ENCODE measurements around the gene OR4D9.
"Not testable (repeated sequence)": the region's sequence is repeated elsewhere in the genome, so short reads cannot be mapped to it uniquely, and the experiment has no call there.

Gene OR4D9

DNA sequence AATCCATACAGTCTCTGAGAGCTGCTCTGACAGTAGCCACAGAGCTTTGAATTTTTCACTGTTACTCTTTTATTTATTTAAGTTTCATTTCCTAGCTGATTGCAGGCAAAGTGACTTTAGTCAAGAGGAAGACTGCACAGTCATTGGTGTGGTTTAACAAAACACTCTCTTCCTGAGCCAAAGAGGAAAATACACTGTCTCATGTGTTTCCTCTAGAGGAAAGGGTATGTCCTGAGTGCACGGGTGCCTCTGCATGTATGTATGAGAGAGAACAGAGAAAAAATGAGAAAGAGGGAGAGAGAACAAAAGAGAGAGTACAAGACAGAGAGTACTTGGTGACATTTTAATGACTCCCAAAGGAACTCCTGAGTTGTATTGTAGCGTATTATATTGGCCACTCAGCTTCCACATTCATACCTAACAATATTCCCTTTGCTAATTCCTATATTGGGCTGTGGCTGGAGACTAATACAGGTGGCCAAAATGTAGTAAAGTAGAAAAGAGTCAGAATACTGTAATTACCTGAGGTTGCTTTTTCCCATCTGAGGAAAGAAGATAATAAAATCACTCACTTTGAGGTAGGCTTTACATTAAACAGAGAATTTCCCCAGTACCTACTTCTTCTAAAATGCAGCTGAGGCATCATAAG, at the start of gene OR4D9:
TSS of gene OR4D9 (plus strand) at position 599 of the 649 bp plus-strand sequence. CDS start 3,374 bp downstream, outside the sequence.
- no peak for DNase-seq

DNA sequence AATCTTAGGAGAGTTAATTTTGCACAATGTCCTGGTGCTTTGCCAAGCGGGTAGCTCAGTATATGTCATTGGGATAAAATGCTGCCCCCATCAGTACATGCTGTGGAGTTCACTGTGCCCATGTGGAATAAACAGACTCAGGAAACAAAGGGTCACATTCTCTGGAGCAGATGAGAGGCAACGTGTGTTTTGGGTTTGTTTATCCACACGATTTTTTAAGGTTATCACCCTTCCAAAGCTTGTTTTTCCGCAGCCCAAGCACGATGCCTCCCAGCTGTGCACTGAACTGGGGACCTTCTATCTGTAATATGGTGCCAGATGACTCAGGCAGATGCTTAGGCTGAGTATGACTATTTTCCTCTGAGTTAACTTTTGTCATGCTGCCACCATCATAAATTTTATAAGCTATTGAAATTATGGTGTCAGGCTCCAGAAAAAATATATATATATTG, 48.1 kb upstream of the OR4D9 start:
- no peak for DNase-seq

DNA sequence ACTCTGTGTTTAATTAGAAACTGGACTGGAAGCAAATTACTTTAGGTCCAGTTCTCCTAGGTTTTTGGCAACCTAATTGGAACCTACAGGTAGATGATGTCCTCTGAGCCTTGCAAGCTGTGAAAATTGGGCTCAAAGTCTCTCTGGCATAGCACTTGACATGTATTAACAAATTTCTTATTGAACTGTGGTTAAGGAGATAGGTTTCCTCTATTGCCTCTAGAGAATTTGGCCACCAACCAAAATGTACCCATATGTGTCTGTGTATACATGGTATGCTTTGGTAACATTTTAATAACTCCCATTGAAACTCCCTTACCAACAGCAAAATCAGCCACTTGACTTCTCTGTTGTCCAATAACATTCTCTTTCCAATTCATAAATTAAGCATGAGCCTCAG, 38.3 kb upstream of the OR4D9 start, which contains the start of gene OR4D10:
TSS of gene OR4D10 (plus strand) at position 301 of the 400 bp plus-strand sequence. CDS start 4,115 bp downstream, outside the sequence.
- DNase-seq, result no peak

DNA sequence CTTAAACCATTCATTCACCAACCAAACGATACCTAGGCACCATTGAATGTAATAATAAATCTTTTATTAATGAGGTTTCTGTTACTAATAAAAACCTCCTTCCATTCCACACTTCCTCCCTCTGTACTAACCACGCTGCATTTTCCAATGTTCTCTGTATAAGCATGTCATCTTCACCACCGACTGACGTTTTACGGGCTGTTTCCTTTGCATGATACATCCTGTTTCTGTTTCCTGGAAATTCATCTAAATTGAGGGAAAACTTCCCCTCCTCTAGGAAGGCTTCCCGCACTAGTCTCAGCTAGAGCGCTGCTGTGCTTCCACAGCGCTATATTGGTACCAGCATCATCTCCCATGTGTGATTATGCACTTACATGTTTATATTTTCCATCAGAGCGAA, 36.2 kb upstream of the OR4D9 start:
- DNase-seq, result no peak

- no peak for DNase-seq
Measured at GRCh38 chr11:59479906-59480305, 31.4 kb upstream of the OR4D9 start.

- no peak for DNase-seq
Measured at GRCh38 chr11:59480359-59480758, 31.0 kb upstream of the OR4D9 start.

GRCh38 chr11:59501931-59502330, 9.4 kb upstream of the OR4D9 start:
- DNase-seq, result no peak

- DNase-seq, result no peak
Measured at GRCh38 chr11:59503276-59503675, 8.1 kb upstream of the OR4D9 start, which contains the start of gene OR4D11. Gene OR4D11, plus strand, starts transcription at chr11:59503576. Its CDS starts 0 bp downstream, at chr11:59503576.

GRCh38 chr11:59511675-59512074, 336 bp downstream of the OR4D9 start:
- DNase-seq, result no peak

- not testable (repeated sequence) for DNase-seq
Measured at GRCh38 chr11:59520139-59520538, 8.8 kb downstream of the OR4D9 start.

- no peak for DNase-seq
Measured at GRCh38 chr11:59520741-59521140, 9.4 kb downstream of the OR4D9 start.

- peak in 1 of 3 experiments; percentile 31 for DNase-seq
Measured at GRCh38 chr11:59523541-59523940, 12.2 kb downstream of the OR4D9 start.

- DNase-seq, result no peak
Measured at GRCh38 chr11:59528711-59529110, 17.4 kb downstream of the OR4D9 start.

- DNase-seq, result no peak
Measured at GRCh38 chr11:59532620-59533019, 21.3 kb downstream of the OR4D9 start.

- no peak for DNase-seq
Measured at GRCh38 chr11:59534676-59535075, 23.3 kb downstream of the OR4D9 start.

GRCh38 chr11:59542142-59542810, 30.9 kb downstream of the OR4D9 start:
- DNase-seq, result no peak

GRCh38 chr11:59543713-59544112, 32.4 kb downstream of the OR4D9 start:
- not testable (repeated sequence) for DNase-seq

DNA sequence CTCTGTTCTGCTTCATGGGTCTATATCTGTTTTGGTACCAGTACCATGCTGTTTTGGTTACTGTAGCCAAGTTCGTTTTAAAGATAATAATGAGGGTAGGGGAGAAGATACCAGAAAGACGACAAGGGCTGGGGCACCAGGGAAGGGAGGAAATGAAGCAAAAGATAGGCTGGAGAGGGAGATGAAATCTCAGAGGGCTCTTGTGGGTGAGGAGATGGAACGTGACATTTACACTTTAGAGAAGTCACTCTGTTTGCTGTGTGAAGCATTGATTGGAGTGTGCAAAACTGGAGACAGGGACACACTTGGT, 33.5 kb downstream of the OR4D9 start:
- no peak for DNase-seq

- DNase-seq, result no peak
Measured at GRCh38 chr11:59545179-59546020, 34.1 kb downstream of the OR4D9 start.

GRCh38 chr11:59547605-59548308, 36.4 kb downstream of the OR4D9 start:
- DNase-seq, result not testable (repeated sequence)

GRCh38 chr11:59548309-59548656, 36.9 kb downstream of the OR4D9 start:
- DNase-seq, result no peak

GRCh38 chr11:59550368-59550841, 39.1 kb downstream of the OR4D9 start:
- peak; percentile 92 to 99 (median 97) for DNase-seq

Data from NCI-H1417 (cell line).